IPS-18a (cell line): ENCODE results near the gene SECISBP2L.
A peak's percentile ranks its signal among the peaks of the same experiment; 100 is the strongest.

Experiments used
- H3K27ac ChIP-seq: one replicate; pipeline ENCODE4 v1.5.1; 2013; ENCODE audit warnings: low read length
- H3K27me3 ChIP-seq: one replicate; pipeline ENCODE4 v1.6.1; 2013; ENCODE audit warnings: mild to moderate bottlenecking, low read length; ENCODE audit not compliant: control insufficient read depth, insufficient read depth
- H3K36me3 ChIP-seq: one replicate; pipeline ENCODE4 v1.6.1; 2013; ENCODE audit warnings: low read depth, low read length; ENCODE audit not compliant: control insufficient read depth
- H3K4me1 ChIP-seq: one replicate; pipeline ENCODE4 v1.6.1; 2013; ENCODE audit warnings: low read depth, low read length; ENCODE audit not compliant: control insufficient read depth
- H3K4me3 ChIP-seq: one replicate; pipeline ENCODE4 v1.5.1; 2013; ENCODE audit warnings: low read length
- H3K9ac ChIP-seq: one replicate; pipeline ENCODE4 v1.6.1; 2013; ENCODE audit warnings: mild to moderate bottlenecking, low read length, moderate library complexity
- H3K9me3 ChIP-seq: one replicate; pipeline ENCODE4 v1.6.1; 2013; ENCODE audit warnings: low read depth, low read length; ENCODE audit not compliant: control insufficient read depth

SECISBP2L gene

GRCh38 chr15:48987142-48987541 is 59.1 kb downstream of the SECISBP2L start:
- Histone ChIP-seq H3K27ac (no peak overlapping the region), H3K4me1 (no peaks in the 10 kb centered on the region), H3K4me3 (no peak overlapping the region), H3K27me3 (no peaks in the 10 kb centered on the region), H3K36me3 (peaks cover 11% of the 10 kb centered on the region), H3K9ac (no peak overlapping the region), H3K9me3 (no peaks in the 10 kb centered on the region)

- Histone ChIP-seq H3K9ac (no peak overlapping the region), H3K4me3 (no peak overlapping the region), H3K4me1 (no peaks in the 10 kb centered on the region), H3K36me3 (peaks cover 2% of the 10 kb centered on the region), H3K27me3 (no peaks in the 10 kb centered on the region), H3K27ac (no peak overlapping the region), H3K9me3 (no peaks in the 10 kb centered on the region)
Measured at GRCh38 chr15:48986240-48986639, 60.0 kb downstream of the SECISBP2L start.

- Histone ChIP-seq H3K4me1 (no peaks in the 10 kb centered on the region), H3K4me3 (no peak overlapping the region), H3K36me3 (no peaks in the 10 kb centered on the region), H3K27me3 (no peaks in the 10 kb centered on the region), H3K9ac (no peak overlapping the region), H3K27ac (no peak overlapping the region), H3K9me3 (no peaks in the 10 kb centered on the region)
Measured at GRCh38 chr15:48985516-48985915, 60.7 kb downstream of the SECISBP2L start.

DNA sequence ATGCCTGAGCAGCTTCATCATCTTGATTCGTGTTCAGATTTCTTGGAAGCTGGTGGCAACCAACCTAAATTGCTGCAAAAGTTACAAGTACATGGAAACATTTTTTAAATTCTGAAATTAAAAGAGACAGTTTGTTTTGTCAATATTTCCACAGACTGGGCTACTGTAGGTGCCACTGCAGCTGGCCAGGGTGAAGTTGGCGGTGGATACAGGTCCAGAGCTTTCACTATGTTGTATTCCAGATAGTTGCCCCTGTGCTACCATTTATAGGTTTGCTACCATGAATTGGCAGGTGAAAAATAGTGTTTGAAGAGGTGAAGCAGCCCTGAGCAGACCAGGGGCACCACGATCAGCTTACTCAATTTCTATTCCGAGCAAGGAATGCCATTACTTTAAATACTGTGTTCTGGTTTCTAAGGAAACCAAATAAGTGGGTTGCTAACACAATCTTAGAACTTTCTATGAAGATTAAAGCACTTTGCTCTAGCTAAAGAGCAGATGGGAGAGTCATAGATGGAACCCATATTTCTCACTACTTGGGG is 61.4 kb downstream of the SECISBP2L start:
- H3K27me3 ChIP-seq: no peaks in the 10 kb centered on the region
- H3K4me3 ChIP-seq: no peak overlapping the region
- no peak overlapping the region for H3K27ac ChIP-seq
- no peaks in the 10 kb centered on the region for H3K4me1 ChIP-seq
- no peak overlapping the region for H3K9ac ChIP-seq
- H3K36me3 ChIP-seq: no peaks in the 10 kb centered on the region
- H3K9me3 ChIP-seq: no peaks in the 10 kb centered on the region

- Histone ChIP-seq H3K9me3 (no peaks in the 10 kb centered on the region), H3K4me3 (no peak overlapping the region), H3K4me1 (no peaks in the 10 kb centered on the region), H3K27ac (no peak overlapping the region), H3K27me3 (no peaks in the 10 kb centered on the region), H3K9ac (no peak overlapping the region), H3K36me3 (no peaks in the 10 kb centered on the region)
Measured at GRCh38 chr15:48984021-48984710, 62.1 kb downstream of the SECISBP2L start.

GRCh38 chr15:48983300-48983699 is 62.9 kb downstream of the SECISBP2L start:
- Histone ChIP-seq H3K36me3 (no peaks in the 10 kb centered on the region), H3K4me3 (no peak overlapping the region), H3K9me3 (no peaks in the 10 kb centered on the region), H3K27me3 (no peaks in the 10 kb centered on the region), H3K9ac (no peak overlapping the region), H3K27ac (no peak overlapping the region), H3K4me1 (no peaks in the 10 kb centered on the region)

DNA sequence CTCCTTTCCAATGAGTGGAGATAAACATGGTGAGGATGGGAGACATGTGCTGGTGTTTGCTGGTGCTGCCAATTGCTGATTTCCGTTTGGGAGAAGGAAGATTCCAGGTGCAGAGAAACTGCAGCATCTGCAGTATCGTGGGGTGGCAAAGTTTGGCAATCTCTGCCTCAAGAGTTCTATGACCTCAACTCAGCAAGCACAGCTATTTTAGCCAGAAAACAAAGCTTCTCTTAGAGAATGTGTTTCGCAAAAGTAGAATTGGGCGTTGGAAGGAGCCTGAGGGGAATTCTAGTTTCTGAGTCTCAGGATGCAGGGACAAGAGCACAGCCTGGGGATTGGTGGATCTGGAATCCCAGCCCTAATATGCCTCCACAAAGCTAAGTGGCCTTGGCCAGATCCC is 64.3 kb downstream of the SECISBP2L start:
- no peak overlapping the region for H3K9ac ChIP-seq
- H3K27me3 ChIP-seq: peaks cover 2% of the 10 kb centered on the region
- no peaks in the 10 kb centered on the region for H3K9me3 ChIP-seq
- H3K4me1 ChIP-seq: no peaks in the 10 kb centered on the region
- H3K4me3 ChIP-seq: no peak overlapping the region
- H3K27ac ChIP-seq: no peak overlapping the region
- H3K36me3 ChIP-seq: no peaks in the 10 kb centered on the region

DNA sequence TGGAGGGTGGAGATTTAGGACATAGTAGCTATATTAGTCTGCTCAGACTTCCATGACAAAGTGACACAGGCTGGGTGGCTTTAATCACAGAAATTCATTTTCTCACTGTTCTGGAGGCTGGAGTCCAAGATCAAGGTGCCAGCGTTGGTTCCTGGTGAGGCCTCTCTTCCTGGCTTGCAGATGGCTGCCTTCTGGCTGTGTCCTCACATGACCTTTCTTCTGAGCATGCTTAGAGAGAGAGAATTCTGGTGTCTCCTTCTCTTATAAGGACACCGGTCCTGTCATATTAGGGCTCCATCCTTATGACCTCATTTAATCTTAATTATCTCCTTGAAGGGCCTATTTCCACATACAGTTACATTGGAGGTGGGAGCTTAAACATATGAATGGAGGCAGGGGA is 67.6 kb downstream of the SECISBP2L start:
- peaks cover 7% of the 10 kb centered on the region for H3K27me3 ChIP-seq
- H3K9me3 ChIP-seq: no peaks in the 10 kb centered on the region
- no peak overlapping the region for H3K9ac ChIP-seq
- H3K4me1 ChIP-seq: peaks cover 18% of the 10 kb centered on the region
- H3K27ac ChIP-seq: no peak overlapping the region
- H3K4me3 ChIP-seq: no peak overlapping the region
- H3K36me3 ChIP-seq: no peaks in the 10 kb centered on the region

GRCh38 chr15:48976444-48977088 is 69.7 kb downstream of the SECISBP2L start:
- H3K9me3 ChIP-seq: no peaks in the 10 kb centered on the region
- peaks cover 7% of the 10 kb centered on the region for H3K27me3 ChIP-seq
- H3K9ac ChIP-seq: peak overlapping the region; percentile 64
- no peaks in the 10 kb centered on the region for H3K36me3 ChIP-seq
- peaks cover 18% of the 10 kb centered on the region for H3K4me1 ChIP-seq
- peak overlapping the region; percentile 60 for H3K4me3 ChIP-seq
- no peak overlapping the region for H3K27ac ChIP-seq

- no peak overlapping the region for H3K27ac ChIP-seq
- H3K4me1 ChIP-seq: peaks cover 18% of the 10 kb centered on the region
Measured at GRCh38 chr15:48975472-48976419, 70.5 kb downstream of the SECISBP2L start.

GRCh38 chr15:48974882-48975281 is 71.4 kb downstream of the SECISBP2L start:
- peak overlapping the region; percentile 64 for H3K9ac ChIP-seq
- peaks cover 18% of the 10 kb centered on the region for H3K4me1 ChIP-seq
- no peaks in the 10 kb centered on the region for H3K36me3 ChIP-seq
- H3K27me3 ChIP-seq: peaks cover 7% of the 10 kb centered on the region
- peak overlapping the region; percentile 60 for H3K4me3 ChIP-seq
- no peak overlapping the region for H3K27ac ChIP-seq
- H3K9me3 ChIP-seq: no peaks in the 10 kb centered on the region

More at GRCh38 chr15:48975472-48976419, 70.5 kb downstream of the SECISBP2L start:
- Histone ChIP-seq H3K4me3 (peak overlapping the region; percentile 60), H3K27me3 (peaks cover 7% of the 10 kb centered on the region), H3K9ac (peak overlapping the region; percentile 64), H3K36me3 (no peaks in the 10 kb centered on the region), H3K9me3 (no peaks in the 10 kb centered on the region)
